HG02970 (cell line): ENCODE results near the gene NINL.
"Not testable (repeated sequence)": the region's sequence is repeated elsewhere in the genome, so short reads cannot be mapped to it uniquely, and the experiment has no call there.

Experiments
- ATAC-seq: cut with Tn5 transposase; IDR thresholded peaks from one replicate; pipeline ENCODE4 v1.9.1; 2021; ENCODE audit warnings: mild to moderate bottlenecking, moderate library complexity, moderate number of reproducible peaks; ENCODE audit not compliant: unreplicated experiment, low FRiP score

Gene NINL

DNA sequence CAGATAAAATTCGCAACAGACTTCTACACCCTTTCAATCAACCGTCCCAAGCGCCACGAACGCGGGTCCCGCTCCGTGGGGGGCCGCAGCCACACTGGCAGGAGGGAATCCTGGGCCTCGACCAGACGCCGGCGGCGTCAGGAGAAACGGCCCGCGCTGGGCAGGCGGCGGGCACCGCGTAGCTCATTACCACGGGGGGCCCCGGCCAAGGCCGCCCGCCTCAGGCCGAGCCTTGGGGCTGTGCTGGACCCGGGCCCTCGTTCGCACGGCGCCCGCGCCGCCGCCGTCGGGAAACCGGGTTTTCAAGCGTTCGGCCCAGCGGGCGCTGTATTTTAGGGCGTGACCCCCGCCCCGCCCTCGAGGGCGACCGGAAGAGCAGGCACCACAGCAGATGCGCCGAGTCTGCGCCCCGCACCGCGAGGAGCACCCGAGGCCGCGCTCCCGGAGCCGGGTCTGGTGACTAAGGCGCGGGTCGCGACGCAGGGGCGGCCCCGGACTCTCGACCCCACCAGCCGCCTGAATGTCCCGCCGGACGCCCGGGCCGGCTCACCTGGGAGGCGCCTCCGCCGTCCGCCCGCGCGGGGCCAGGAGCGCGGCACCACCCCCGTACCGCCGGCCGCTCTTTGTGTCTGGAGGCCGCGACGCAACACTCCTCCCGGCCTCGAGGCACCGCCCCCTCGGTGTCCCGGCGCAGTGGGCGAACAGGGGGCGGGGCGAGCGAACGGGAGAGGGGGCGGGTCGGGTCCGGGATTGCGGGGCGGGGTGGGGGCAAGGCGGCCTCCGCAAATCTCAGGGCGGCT, at the start of gene NINL:
TSS of gene NINL (minus strand) at position 627 of the 800 bp plus-strand sequence. CDS start 58,944 bp downstream, outside the sequence.
- ATAC-seq: peak; percentile 56

DNA sequence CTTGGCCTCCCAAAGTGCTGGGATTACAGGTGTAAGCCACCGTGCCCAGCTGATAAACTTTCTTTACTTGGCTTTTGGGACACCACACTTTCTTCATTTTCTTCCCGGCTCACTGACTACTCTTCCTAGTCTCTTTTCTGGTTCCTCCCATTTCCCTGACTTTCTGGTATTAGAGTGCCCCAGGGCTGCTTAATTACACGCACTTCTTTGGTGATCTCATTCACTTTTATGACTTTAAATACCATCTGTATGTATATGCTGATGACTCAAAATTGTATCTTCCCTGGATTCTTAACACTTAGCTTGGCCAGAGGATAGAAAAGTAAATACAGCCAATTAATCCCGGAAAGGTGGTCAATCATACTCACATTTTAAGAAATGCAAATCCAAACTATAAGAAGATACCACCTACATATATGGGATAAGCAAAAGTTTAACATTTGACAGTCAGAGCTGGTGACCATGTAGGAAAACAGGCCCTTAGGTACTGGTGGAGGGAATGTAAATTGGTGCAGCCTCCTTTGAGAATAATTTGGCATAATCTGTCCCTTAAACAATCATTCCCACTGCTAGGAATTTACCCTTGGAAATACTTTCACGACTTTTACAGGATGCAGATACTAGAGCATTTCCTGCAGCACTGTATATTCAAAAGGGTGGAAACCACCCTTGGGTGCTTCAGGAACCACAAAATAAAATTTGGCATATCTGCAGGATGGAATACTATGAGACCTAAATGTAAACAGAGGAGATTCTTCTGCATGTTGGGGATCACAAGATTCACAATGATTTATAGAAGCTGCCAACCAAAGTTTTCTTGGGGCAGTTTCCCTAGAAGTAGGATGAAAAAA, 47.8 kb upstream of the NINL start:
- ATAC-seq: no peak

DNA sequence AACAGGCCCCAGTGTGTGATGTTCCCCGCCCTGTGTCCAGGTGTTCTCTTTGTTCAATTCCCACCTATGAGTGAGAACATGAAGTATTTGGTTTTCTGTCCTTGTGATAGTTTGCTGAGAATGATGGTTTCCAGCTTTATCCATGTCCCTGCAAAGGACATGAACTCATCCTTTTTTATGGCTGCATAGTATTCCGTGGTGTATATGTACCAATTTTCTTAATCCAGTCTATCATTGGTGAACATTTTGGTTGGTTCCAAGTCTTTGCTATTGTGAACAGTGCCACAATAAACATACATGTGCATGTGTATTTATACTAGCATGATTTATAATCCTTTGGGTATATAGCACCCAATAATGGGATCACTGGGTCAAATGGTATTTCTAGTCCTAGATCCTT, 45.3 kb upstream of the NINL start:
- not testable (repeated sequence) for ATAC-seq

DNA sequence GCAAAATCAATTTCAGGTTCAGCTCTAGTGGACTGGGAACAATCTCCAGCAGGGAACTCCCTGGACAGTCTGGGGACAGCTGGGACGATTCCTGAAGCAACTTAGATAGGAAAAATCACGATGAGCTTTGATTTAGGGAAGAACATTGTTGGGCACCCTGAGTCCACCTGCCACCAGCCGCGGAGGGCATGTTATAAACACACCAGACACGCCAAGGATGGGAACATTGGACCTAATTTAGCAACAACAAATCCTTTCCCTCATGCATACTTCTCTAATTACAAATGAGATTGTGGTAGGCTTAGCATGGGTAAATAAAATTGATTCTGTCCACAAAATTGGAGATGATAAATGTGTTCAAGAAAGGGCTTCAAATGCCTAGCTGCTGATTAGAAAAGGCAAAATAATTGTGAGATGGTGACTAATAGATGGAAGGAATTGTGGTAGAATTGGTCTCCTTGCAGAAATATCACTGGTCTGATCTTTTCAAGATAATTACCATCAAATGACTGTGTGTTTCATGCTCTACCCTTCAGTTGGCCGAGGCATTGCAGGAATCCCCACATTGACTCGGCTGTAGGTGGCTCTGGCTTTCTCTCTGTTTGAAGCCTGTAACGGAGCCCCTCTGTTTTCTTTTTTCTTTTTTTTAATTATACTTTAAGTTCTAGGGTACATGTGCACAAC, 44.6 kb upstream of the NINL start:
- no peak for ATAC-seq

DNA sequence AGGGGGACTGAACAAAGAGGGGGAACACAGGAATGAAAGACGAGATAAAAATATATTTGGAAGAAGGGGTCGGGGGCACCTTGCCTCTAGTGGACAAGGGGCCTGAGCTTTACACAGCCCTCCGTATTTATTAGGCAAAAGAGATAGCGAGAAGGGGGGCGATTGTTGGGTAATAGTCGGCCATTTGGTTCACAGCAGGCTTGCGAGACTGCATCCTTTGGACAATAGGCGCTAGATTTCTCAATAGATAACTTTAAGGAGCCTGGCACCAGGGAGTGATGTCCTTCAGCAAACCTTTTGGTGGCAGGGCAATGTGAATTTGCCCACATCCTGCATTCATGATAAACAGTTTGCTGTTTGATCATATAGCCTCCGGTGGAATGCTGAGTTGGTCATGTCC, 41.4 kb upstream of the NINL start:
- ATAC-seq: no peak

DNA sequence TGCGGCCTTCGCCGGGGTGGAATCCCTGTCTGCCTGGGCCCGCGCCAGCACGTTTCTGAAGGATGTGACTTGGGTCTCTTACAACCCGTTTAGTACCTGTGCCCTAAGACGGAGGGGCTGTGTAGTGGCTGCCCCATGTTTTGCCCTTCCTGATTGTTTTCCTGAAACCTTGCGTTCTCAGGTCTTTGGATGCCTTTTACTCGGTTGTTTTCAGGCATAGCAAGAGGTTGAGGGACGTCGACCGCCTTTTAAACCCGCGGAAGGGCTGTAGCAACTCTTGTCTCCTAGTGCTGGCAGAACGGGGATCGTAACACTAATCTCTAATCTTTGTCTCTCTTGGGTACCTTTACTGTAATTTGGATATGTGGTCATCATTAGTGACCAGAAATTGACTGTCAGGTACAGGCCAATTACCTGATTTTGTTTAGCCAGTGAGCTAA, 39.2 kb upstream of the NINL start:
- ATAC-seq: no peak

DNA sequence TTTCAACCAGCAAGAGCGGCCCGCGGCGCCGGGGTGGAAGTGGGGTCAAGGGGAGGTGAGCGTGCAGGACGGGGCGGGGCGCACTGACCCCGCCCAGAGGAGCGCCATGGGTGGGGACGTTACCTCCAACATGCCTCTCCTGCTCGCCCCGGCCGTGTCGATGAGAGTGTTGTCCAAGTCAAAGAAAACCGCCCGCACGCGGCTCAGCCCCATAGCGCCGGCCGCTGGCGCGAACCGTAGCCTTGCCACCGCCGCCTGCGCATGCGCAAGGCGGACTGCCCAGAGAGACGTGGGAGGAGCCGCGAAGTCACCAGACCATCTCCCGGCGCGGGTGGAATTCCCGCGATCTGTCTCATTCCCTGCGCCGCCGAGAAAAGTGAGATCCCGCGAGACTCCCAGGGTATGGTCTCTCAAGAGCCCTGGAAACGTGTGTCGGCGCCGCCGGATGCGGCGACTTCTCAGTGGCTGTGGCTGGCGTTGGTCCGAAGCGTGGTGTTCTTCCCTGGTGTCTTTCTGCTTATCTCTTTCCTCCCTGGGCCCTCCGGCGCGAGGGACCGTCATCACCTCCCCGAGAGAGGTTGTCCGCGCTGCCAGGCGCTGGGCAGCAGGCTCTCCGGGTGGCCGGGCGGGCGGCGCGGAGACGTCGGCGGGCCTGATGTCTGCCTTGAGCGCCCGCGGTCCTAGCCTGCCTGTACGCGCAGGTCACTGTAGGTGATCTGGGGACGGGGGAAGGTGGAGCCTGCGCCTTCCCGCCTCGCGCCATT, 38.6 kb upstream of the NINL start, which contains the start of gene NANP:
TSS of gene NANP (minus strand) at position 279 of the 764 bp plus-strand sequence. CDS start at position 213, 66 bp downstream.
- ATAC-seq: peak; percentile 88

DNA sequence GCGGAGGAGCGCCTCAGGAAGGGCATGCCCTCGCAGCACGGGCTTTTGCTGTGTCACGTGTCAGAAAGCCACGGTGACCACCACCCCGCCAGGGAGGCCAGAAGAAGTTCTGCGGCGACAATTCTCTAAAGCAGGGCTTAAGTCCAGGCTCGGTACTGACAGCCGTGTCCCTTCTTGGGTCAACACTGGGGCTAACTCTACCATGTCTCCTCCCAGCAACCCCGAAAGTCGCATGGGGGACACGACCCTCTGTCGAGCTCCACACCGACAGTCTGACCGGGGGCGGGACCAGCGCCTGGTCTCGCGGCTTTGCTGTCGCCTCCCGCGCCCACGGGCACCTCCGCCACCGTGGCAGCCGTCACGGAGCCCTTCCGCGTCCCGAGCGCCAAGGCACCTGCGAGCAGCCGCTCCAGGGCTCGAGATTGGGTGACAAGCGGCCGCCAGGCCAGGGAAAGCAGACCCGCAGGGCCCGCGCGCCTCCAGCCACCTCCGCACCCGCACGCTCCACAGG, 37.9 kb upstream of the NINL start:
- peak; percentile 18 for ATAC-seq

DNA sequence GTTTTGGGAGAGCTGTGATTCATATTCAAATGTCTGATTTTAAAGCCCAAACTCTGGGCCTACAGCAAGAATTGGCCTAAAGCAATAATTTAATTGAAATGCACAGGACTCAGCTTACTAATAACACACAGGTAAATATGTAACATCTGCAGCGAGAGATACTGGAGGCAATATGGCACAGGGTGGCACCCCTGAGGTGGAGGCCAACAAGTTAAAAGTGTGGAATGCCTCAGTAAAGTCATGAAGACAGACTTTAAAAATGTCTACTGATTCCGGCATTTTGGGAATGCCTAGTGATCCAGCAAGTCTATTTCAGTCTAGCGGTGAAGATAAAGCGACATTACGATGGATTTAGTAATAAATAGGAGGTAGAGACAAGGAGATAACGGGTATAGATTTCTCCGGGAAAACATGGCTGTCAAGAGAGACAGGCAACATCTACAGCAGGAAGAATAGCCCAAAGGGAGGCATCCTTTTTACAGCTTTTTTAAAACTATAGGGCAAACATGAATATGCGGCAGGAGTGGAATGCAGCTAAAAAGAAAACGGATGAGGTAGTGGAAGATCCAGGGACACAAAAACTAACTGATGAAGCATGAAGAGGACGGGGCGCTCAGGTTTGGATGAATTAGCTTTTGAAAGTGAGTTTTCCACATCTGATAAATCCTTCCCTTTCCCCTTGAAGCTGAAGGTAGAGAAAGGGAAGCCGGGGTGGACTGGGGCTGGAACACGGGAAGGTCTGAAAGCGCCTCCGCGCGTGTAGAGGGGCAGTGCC, 37.3 kb upstream of the NINL start:
- ATAC-seq: no peak

DNA sequence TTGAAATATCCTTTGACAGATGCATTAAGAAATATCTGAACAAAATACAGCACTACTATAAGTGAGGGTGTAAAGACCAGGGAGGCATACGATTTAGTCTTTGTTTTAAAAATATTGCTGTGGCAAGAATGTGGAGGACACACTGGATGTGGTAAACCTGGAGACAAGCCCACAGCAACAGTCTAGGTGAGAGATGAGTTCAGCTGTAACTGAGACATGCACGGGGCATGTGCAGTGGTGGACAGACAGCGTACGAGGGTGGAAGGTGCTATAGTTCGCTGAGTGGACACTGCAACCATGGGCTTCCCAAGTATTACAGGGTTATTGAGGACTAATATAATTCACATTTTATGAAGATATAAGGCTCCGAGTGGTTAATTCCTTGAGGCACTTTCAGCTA, 36.7 kb upstream of the NINL start:
- ATAC-seq: no peak

DNA sequence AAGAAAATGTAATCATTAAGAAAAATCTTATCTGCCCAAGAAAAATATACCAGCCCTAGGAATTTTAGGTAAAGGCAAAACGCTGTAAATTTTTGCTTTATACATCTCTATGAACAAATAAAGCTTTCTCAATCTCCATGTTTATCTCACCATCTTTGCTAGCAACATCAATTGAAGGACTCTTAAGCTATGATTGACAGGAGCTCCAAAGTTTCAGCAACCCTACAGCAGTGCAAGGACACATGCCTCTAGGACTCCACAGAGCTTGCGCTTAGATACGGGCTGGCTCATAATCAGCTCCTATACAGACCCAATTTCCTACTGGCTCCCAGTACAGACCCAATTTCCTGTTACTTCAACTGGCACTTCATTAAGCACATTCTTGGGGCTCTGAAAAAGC, 34.2 kb upstream of the NINL start:
- ATAC-seq: no peak

DNA sequence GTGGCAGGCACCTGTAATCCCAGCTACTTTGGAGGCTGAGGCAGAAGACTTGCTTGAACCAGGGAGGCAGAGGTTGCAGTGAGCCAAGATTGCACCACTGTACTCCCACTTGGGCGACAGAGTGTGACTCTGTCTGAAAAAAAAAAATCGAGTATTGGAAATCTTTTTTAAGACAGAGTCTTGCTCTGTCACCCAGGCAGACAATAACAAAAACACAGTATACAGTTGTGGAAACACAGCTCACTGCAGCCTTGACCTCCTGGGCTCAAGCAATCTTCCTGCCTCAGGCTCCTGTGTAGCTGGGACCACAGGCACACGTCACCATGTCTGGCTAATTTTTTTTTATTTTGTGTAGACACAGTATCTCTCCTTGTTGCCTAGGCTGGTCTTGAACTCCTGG, 23.4 kb upstream of the NINL start:
- ATAC-seq: no peak

DNA sequence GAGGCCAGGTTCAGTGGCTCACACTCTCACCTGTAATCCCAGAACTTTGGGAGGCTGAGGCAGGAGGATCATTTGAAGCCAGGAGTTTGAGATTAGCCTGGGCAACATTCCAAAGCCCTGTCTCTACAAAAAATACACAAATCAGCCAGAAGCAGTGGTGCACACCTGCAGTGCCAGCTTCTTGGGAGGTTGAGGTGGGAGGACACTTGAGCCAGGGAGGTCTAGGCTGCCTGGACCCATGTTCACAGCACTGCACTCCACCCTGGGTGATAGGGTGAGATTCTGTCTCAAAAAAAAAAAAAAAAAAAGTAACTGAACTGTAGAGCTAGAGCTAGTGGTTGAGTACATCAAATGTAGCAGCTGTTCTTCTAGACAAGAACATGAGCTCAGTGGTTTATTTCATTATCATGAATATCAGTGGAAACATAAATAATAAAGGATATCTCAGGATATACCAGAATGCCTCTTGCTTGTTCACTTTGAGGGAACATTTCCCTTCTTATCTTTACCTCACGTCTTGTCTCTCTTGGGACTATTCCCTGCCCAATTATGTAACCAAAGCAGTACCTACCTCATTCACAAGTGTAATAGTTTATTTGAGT, 20.9 kb upstream of the NINL start:
- no peak for ATAC-seq

DNA sequence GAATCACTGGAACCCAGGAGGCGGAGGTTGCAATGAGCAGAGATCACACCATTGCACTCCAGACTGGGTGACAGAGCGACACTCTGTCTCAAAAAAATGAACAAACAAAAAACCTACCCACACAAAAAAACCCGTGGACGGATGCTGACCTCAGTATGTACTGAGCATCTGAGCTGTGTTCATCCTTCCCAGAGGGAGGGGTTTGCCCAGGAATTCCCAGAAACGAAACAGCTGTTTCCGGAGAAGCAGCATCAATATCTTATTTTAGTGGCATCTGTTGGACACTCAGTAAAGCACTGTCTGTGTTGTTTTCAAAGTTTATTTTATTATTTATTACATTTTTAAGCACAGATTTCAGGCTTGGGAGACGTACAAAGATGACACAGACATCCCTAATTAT, 19.8 kb upstream of the NINL start:
- ATAC-seq: no peak

DNA sequence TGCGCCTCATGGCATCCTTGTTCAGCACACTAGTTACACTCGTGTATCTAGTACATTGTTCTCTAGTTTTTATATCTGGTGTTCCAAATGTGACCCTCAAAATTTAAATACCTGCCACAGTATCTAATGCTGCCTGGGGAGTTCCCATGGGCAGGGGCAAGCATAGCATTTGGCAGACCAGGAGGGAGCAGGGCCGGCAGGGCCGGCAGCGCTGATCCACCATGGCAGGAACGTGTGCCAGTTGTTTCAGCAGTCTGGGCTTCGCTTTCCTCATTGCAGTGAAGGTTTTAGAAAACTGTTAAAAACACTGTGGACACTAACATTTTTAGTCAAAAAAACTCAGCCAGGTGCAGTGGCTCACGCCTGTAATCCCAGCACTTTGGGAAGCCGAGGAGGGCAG, 19.3 kb upstream of the NINL start:
- no peak for ATAC-seq

DNA sequence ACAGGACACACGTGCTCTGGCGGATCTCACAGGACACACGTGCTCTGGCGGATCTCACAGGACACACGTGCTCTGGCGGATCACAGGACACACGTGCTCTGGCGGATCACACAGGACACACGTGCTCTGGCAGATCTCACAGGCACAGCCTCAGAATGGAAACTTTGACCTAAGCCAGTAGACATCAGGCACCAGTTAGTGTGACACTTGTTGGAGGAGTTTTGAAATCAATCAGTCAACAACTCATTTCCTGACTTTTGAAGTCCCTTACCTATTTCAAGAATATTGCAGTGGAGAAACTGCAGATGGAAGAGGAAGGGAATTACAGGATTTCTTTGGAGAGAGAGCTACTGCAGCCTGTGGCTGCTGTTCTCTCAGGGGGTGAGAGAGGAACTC, 17.6 kb upstream of the NINL start:
- ATAC-seq: not testable (repeated sequence)

DNA sequence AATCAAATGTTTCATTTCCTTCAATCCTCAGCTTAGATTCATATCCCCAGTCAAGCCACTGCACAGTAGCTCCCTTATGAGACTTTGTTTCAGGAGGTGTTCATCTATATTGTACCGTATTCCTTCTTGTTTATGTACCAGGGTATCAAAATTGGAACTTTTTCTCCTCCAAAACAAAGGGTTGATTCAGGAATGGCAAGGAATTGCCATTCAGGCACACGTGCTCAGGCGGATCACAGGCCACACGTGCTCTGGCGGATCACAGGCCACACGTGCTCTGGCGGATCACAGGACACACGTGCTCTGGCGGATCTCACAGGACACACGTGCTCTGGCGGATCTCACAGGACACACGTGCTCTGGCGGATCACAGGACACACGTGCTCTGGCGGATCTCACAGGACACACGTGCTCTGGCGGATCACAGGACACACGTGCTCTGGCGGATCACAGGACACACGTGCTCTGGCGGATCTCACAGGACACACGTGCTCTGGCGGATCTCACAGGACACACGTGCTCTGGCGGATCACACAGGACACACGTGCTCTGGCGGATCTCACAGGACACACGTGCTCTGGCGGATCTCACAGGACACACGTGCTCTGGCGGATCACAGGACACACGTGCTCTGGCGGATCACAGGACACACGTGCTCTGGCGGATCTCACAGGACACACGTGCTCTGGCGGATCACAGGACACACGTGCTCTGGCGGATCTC, 17.0 kb upstream of the NINL start:
- not testable (repeated sequence) for ATAC-seq

DNA sequence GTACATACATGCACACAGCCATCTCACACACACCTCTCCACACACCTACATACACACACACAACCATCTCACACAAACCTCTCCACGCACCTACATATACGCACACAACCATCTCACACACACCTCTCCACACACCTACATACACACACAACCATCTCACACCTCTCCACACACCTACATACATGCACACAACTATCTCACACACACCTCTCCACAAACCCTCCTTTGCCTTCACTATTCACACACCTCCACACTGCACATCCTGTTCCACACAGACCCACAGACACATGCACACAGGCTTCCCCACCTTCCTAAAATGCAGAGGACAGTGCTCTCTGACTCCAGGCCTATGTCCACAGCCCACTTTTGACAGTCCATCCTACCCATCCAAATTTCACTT, 16.3 kb upstream of the NINL start:
- no peak for ATAC-seq
